Activated CD4-positive, alpha-beta T cell treated with anti-CD3 and anti-CD28 coated beads, Interleukin-2, amount 50 U/mL, for 4 hours (primary cell): Measurements from ENCODE around the gene NMNAT3.

Source experiments
- DNase-seq, 2 experiments: peaks; one replicate each; pipeline ENCODE4 v3.0.0-alpha.2; 2020

NMNAT3 gene

DNA sequence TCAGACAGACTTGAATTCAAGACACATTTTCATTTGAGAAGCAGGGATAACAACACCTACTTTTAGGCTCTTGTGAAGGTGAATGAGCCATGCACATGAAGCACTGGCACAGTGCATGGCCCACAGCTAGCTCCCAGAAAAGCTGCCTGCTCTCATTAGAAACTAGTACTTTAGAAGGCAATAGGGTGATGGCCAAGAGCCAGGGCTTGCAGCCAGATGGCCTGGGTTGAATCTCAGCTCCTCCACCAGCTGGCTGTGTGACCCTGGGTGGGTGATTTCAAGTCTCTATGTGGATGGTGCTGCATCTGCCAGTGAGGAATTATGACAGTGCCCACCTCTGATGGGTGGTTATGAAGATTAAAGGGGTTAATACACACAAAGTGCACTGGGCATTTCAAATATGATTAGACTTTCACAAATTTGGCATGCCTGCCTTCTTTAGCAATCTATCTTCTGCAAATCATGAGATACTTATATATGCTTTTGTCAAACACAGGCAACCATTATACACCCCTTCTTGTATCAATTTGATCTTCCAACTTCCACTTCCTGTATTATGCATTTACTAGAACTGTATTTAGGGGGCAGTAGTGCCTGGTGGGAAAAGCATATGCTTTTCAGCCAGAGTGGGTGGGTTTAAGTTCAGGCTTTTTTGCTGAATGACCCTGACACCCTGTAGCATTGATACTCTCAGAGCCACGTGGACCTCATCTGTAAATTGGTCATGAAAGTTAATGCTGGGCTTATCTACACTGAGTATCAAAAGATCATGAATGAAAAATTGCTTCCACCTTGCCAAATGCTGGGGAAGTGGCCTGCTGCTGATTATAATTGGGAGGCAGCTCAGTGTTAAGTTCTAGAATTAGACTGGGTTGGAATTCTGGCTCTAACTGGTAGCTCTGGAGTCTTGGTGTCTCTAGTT is 103.5 kb downstream of the NMNAT3 start:
- no peak for DNase-seq

DNA sequence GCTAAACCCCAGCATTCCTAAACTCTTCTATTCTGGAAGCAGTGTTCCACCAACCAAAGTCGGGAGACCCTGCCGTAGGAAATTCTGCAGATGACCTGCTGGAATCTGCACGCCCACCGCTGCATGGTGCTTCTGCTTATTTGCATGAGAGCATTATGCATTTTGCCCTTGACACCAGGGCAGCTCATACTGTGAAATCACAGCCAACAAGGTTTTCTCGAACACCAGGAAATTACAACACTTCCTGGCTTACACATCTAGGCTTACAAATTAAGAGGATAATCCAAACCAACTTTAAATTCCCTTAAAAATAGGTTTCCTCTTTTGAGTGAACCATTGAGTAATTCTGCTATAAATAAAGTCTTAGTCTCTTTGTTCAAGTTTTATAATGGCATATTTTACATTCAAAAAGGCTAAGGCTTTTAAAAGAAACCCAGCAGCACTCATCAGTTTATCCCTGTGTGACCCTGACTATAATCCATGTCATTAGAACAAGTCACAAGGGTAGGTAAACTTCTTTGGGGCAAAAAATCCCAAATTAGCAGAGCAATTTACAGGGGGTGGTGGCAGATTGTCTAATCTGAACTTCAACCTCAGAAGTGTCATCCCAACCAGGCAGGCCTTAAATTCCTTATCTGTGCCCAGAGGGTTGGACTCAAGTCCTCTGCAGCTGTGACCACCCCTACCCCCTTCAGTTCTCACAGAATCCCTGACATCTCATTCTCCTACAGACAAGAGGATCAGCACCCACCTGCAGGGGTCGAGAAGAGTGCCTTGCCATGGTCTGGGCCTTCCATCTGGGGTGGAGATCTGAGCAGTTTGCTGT is 104.7 kb downstream of the NMNAT3 start:
- DNase-seq = no peak

DNA sequence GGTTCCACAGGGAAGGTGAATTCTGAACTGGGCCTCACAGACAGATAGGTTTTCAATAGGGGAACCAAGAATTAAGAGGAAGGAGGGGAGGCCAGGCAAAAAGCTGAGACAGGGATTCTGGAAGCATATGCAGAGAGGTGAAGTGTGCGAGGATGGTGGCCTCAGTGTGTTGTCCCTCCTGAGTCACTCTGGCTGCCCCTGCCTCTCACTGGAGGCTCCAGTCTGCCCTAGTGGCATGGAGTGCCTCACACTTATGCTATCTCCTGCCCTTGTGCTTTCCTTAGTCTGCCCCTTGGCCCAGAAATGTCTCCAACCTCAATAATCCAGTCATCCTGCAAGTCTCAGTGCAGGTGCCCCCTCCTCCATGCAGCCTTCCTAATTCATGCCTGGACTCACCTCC is 106.1 kb downstream of the NMNAT3 start:
- no peak for DNase-seq

- DNase-seq = no peak
Measured at GRCh38 chr3:139564294-139564861, 113.4 kb downstream of the NMNAT3 start.

GRCh38 chr3:139561959-139562676 is 115.7 kb downstream of the NMNAT3 start:
- no peak for DNase-seq

- no peak for DNase-seq
Measured at GRCh38 chr3:139561255-139561817, 116.4 kb downstream of the NMNAT3 start.

DNA sequence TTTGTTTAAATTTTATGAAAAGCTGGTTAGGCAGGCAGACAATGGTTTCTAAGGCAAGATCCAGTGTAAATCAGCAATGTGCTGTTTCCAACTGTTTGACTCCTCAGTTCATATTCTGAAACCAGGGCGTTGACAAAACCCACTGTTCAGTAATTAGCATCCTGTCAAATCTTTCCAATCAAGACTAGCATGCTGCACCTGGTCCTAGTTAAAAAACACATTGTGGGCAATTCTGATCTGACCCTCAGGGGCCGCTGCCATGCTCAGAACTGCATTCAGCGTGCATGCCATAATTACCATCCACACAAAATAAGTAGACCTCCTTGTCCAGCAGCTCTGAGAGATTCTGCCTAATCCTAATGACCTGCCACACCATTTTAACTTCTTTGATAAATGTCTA is 117.4 kb downstream of the NMNAT3 start:
- no peak for DNase-seq

GRCh38 chr3:139559541-139559940 is 118.2 kb downstream of the NMNAT3 start:
- DNase-seq = no peak

- DNase-seq = no peak
Measured at GRCh38 chr3:139558351-139559266, 119.2 kb downstream of the NMNAT3 start.

DNA sequence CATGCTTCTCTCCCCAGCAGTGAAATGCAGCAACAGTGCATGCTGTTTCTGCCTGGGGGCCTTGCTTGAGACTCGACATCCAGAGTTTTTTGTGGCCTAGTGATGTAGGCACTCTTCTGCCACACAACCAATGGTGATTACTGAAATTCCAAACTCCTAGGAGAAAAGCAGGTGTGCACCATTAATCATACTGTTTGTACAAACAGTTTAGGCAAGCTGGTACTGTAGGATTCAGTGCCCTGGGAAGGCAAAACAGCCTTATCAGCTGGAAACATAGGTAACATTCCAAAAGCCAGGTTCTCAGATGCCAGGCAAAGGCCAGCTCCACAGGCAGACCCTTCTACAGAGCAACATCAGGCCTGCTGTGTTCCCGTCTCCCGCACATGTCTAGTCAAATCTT is 120.7 kb downstream of the NMNAT3 start:
- DNase-seq = no peak

DNA sequence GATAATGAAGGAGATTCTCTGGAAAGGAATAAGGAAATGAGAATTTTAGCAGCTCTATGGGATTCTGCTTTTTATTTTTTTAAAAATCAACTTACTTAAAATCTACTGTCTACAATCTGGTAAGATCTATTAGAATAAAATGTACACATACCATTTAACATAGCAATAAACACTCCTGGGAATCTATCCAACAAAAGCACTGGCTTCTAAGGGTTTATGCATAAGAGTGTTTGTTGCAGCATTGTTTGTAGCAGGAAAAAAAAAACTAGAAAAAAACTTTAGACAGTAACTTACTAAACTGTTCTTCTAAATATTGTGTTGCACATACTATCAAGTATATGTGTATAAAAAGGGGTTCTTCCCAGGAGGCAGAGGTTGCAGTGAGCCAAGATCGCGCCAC is 122.5 kb downstream of the NMNAT3 start:
- DNase-seq = no peak

GRCh38 chr3:139554628-139555027 is 123.1 kb downstream of the NMNAT3 start:
- DNase-seq = no peak

- DNase-seq = no peak
Measured at GRCh38 chr3:139552632-139553365, 125.0 kb downstream of the NMNAT3 start.

DNA sequence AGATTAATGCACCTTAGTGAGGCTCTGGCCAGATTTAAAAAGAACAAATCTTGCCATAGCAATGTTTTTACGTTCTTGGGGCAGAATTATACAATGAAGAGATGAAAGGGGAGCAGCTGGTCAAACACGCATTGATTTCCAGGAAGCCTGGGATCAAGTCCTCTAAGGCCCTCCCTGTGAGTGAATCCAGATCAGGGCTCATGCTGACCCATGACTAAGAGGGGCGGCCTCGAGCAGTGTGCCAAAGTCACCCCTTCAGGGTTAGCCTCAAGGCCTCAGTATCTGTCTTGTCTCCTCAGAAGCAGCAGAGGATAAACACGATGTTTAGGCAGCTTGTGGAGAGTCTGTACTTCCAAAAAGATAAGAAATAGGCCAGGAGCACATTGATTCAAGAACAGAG is 129.0 kb downstream of the NMNAT3 start:
- no peak for DNase-seq

DNA sequence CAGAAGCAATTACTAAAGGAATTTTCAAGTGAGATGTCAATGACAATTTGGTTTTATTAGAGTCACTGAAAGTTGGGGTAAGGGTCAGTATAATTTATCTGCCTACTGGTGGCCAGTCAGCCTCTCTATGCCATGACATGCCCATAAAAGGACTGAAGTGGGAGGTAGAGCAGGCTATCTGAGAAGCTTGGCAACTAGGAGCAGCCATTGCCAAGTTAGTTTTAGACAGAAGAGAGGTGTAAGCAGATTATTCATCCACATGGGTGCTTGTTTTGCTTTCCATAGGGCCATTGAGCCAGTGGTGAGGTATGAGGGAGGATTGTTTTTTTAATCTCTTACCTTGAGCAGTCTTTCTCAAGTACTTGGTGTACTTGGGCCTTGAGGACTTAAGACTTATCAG is 130.1 kb downstream of the NMNAT3 start:
- DNase-seq = no peak

DNA sequence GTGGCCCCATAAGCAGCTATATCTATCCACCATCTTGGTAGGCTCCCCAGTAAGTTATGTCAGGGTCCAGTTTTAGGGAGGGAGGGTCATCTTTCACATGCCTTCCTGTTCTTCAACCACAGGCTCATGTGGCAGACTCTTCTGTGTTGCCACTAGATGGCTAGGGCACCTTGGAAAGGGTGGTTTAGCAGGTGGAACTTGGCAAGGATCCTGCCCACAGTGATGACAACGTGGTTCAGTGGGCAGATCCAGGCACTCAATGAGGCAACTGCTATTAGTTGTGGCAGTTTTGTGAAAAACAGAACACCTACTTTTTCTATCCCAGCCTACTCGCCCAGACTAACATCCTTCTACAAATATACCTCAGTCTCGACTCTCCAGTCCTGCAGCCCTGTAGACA is 131.0 kb downstream of the NMNAT3 start:
- DNase-seq = no peak

DNA sequence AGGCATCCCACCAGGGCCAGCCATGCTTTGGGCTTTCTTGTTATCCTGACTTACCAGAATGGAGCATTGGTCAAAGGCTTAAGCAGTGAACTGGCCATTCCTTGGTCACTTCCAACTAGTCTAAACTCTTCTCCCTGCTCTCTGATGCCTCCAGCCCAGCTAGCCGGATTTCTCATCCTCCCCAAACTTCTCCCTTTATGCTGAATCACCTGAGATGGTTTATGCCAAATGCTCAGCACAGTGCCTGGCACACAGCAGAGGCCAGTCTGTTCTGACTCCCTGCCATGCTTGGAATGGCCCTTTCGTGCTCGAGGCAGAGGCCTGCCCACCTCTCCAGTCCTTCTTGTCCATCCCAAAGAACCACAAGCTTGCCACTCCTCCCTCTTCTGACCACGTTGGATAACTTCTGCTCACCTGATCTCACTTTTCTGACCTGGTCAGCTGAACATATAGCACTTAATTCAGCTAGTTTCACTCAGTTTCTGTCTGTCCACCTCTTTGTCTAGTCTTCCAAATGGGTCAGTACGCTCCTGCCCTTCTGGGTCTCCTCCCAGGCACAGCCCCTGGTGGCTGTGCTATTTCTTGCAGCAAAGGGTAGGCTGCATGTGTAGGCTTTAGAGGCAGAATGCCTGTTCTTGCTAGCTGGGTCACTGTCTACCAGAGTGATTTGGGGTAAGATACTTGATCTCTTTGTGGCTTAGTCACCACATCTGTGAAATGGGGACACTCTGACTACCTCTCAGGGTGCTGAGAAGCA is 136.1 kb downstream of the NMNAT3 start:
- no peak for DNase-seq

- DNase-seq = no peak
Measured at GRCh38 chr3:139540651-139541531, 136.9 kb downstream of the NMNAT3 start.

GRCh38 chr3:139538733-139539132 is 139.0 kb downstream of the NMNAT3 start:
- DNase-seq = no peak
